Right lobe of liver (tissue), 4 donors: Measurements from ENCODE around the gene TET1.

Experiments used
- POLR2A ChIP-seq: fragments of 450-650 bp; IDR thresholded peaks from one replicate; pipeline ENCODE4 v1.6.1; 2017; ENCODE audit warnings: antibody characterized with exemption, mild to moderate bottlenecking
- TF ChIP-seq, protein P1 (sequence below), 4 donors: fragments of 200-600 bp in 3 of 4; fragments of 450-650 bp in 1 of 4; IDR thresholded peaks; one replicate each; pipeline versions ENCODE4 v1.5.1 to v1.8.0; 2016 to 2022; ENCODE audit warnings: antibody characterized with exemption in 4 of 4, mild to moderate bottlenecking in 2 of 4
- donor health status: DM: no; HTN: no; CAD: no.
- donor health status: DM: no; HTN: no; CAD: no.
- donor health status: DM: no; HTN: yes; CAD: no.

DNA sequence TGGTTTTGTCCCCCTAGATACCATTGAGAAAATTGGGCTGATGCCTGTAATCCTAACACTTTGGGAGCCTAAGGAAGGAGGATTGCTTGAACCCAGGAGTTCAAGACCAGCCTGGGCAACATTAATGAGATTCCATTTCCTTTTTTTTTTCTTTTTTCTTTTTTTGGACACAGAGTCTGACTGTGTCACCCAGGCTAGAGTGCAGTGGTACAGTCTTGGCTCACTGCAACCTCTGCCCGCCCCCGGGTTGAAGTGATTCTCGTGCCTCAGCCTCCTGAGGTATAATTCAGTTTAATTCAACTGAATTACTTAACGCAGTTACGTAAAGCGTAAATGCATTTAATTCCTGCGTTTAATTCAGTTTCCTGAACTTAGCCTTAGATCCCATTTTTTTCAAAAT, 174.2 kb downstream of the TET1 start:
- TF ChIP-seq, protein P1, sequence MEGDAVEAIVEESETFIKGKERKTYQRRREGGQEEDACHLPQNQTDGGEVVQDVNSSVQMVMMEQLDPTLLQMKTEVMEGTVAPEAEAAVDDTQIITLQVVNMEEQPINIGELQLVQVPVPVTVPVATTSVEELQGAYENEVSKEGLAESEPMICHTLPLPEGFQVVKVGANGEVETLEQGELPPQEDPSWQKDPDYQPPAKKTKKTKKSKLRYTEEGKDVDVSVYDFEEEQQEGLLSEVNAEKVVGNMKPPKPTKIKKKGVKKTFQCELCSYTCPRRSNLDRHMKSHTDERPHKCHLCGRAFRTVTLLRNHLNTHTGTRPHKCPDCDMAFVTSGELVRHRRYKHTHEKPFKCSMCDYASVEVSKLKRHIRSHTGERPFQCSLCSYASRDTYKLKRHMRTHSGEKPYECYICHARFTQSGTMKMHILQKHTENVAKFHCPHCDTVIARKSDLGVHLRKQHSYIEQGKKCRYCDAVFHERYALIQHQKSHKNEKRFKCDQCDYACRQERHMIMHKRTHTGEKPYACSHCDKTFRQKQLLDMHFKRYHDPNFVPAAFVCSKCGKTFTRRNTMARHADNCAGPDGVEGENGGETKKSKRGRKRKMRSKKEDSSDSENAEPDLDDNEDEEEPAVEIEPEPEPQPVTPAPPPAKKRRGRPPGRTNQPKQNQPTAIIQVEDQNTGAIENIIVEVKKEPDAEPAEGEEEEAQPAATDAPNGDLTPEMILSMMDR (IDR thresholded peaks at IDR 0.05), result no peak
- TF ChIP-seq POLR2A, result no peak
